DOHH2 (cell line): ENCODE data around the gene GKAP1.
"Not testable (repeated sequence)": the region's sequence is repeated elsewhere in the genome, so short reads cannot be mapped to it uniquely, and the experiment has no call there.

Experiments
- H3F3A ChIP-seq: fragments of 200-600 bp; sonication (generic), shearing (Covaris generic); 2 replicates; pipeline ENCODE4 v1.6.0; 2016; ENCODE audit warnings: antibody characterized with exemption, mild to moderate bottlenecking; ENCODE audit not compliant: control insufficient read depth, insufficient read depth
- H3K27ac ChIP-seq: fragments of 200-600 bp; sonication (generic); 2 replicates; pipeline ENCODE4 v1.5.1; 2014; ENCODE audit warnings: low read depth, mild to moderate bottlenecking, low read length, moderate library complexity
- H3K27me3 ChIP-seq: fragments of 200-600 bp; sonication (generic); 2 replicates; pipeline ENCODE4 v1.6.1; 2014; ENCODE audit warnings: mild to moderate bottlenecking, low read length, mixed read lengths; ENCODE audit not compliant: control insufficient read depth
- H3K36me3 ChIP-seq: fragments of 200-600 bp; sonication (generic); 2 replicates; pipeline ENCODE4 v1.6.1; 2014; ENCODE audit warnings: mild to moderate bottlenecking, low read length, moderate library complexity, mixed read lengths; ENCODE audit not compliant: control insufficient read depth
- H3K4me1 ChIP-seq: fragments of 200-600 bp; sonication (generic); 2 replicates; pipeline ENCODE4 v1.6.1; 2014; ENCODE audit warnings: mild to moderate bottlenecking, low read length, mixed read lengths; ENCODE audit not compliant: control insufficient read depth
- H3K4me2 ChIP-seq: fragments of 200-600 bp; sonication (generic); 2 replicates; pipeline ENCODE4 v1.6.0; 2014; ENCODE audit warnings: mild to moderate bottlenecking, low read length, moderate library complexity
- H3K4me3 ChIP-seq: fragments of 200-600 bp; sonication (generic); 2 replicates; pipeline ENCODE4 v1.5.1; 2014; ENCODE audit warnings: mild to moderate bottlenecking, low read length, mixed read lengths
- H3K79me2 ChIP-seq: fragments of 200-600 bp; sonication (generic); 2 replicates; pipeline ENCODE4 v1.6.1; 2014; ENCODE audit warnings: mild to moderate bottlenecking, low read length, mixed read lengths; ENCODE audit not compliant: control insufficient read depth
- H3K9me2 ChIP-seq: fragments of 200-600 bp; sonication (generic); replicated peaks from 2 replicates; pipeline ENCODE4 v1.6.1; 2014; ENCODE audit warnings: mild to moderate bottlenecking, low read length, mixed read lengths; ENCODE audit not compliant: control insufficient read depth
- H3K9me3 ChIP-seq: fragments of 200-600 bp; sonication (generic); 2 replicates; pipeline ENCODE4 v1.6.1; 2014; ENCODE audit warnings: antibody characterized with exemption, low read length, mixed read lengths; ENCODE audit not compliant: control insufficient read depth, insufficient read depth
- H4K20me1 ChIP-seq: fragments of 200-600 bp; sonication (generic); 2 replicates; pipeline ENCODE4 v1.6.0; 2014; ENCODE audit warnings: low read depth, mild to moderate bottlenecking, antibody characterized with exemption, low read length, moderate library complexity; ENCODE audit not compliant: control insufficient read depth, insufficient read depth
- CTCF ChIP-seq: fragments of 200-600 bp; sonication (generic); IDR thresholded peaks from one replicate; pipeline ENCODE4 v1.5.1; 2014; ENCODE audit warnings: antibody characterized with exemption, mild to moderate bottlenecking, low read depth, low read length; ENCODE audit not compliant: poor library complexity, severe bottlenecking
- EZH2phosphoT487 ChIP-seq: fragments of 200-600 bp; sonication (generic); IDR thresholded peaks from 2 replicates; pipeline ENCODE4 v1.6.1; 2017; ENCODE audit warnings: borderline replicate concordance, mild to moderate bottlenecking, antibody characterized with exemption, low read length, moderate library complexity, mixed read lengths

GKAP1 gene

DNA sequence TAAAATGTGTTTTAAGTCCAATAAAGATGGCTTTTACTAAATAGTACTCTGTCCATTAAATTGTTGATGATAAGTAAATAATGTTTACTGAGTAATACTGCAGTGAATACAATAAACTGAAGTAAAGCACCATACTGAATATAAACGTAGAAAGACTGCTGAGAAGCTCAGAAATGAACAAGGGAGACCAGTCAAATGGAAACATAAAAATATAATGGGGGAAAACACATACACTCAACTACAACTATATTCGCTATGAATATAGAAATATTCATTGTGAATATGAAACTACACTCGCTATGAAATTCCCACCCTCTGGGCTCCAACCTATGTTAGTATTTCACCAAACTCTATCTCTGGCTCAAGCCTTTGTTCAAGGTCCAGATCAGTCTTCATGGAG is 67.9 kb downstream of the GKAP1 start:
- Histone ChIP-seq H3K4me3 (no peak overlapping the region), H3K27ac (no peak overlapping the region), H3K27me3 (no peaks in the 10 kb centered on the region), H3K79me2 (no peaks in the 10 kb centered on the region), H3F3A (0 out of 2 replicates have a peak, but pooled peaks cover 2% of the 10 kb centered on the region), H3K9me3 (no peaks in the 10 kb centered on the region), H3K4me2 (no peak overlapping the region), H3K4me1 (peaks cover 10% of the 10 kb centered on the region), H3K9me2 (no peaks in the 10 kb centered on the region), H3K36me3 (no peaks in the 10 kb centered on the region), H4K20me1 (no peaks in the 10 kb centered on the region)
- TF ChIP-seq CTCF: no peak

DNA sequence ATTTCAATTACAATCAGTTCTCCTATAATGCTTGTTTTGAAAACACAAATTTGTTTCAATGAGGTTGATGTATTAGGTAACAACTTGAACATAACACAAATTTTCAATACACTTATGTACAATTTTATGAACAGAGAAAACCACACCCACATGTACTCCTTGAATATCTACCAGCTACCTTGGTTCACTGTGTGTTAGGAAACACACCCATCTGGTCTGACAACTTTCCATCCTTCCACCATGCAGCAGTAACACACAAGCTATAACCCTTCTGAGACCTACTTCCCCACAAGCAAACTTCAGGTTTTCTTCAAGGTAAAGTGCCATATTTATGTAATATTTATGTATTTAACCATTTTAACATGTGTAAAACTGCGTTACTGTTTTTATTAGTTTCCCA is 73.4 kb downstream of the GKAP1 start:
- no peak overlapping the region for H3K27ac ChIP-seq
- H3K4me1 ChIP-seq: no peaks in the 10 kb centered on the region
- no peaks in the 10 kb centered on the region for H3K27me3 ChIP-seq
- no peak for TF ChIP-seq CTCF
- TF ChIP-seq EZH2phosphoT487: no peak
- H4K20me1 ChIP-seq: no peaks in the 10 kb centered on the region
- no peaks in the 10 kb centered on the region for H3K9me3 ChIP-seq
- no peak overlapping the region for H3K4me3 ChIP-seq
- no peaks in the 10 kb centered on the region for H3K9me2 ChIP-seq
- no peaks in the 10 kb centered on the region for H3K79me2 ChIP-seq
- H3K36me3 ChIP-seq: no peaks in the 10 kb centered on the region
- 0 out of 2 replicates have a peak, but pooled peaks cover 2% of the 10 kb centered on the region for H3F3A ChIP-seq
- H3K4me2 ChIP-seq: no peak overlapping the region

GRCh38 chr9:83733739-83734138 is 83.8 kb downstream of the GKAP1 start:
- Histone ChIP-seq H3F3A (no peaks in the 10 kb centered on the region), H3K27me3 (no peaks in the 10 kb centered on the region), H3K27ac (no peak overlapping the region), H3K4me3 (no peak overlapping the region), H3K4me2 (no peak overlapping the region), H3K36me3 (no peaks in the 10 kb centered on the region), H3K79me2 (no peaks in the 10 kb centered on the region), H3K9me2 (no peaks in the 10 kb centered on the region), H4K20me1 (no peaks in the 10 kb centered on the region), H3K4me1 (peaks cover 9% of the 10 kb centered on the region), H3K9me3 (no peaks in the 10 kb centered on the region)
- no peak for TF ChIP-seq CTCF
- no peak for TF ChIP-seq EZH2phosphoT487

DNA sequence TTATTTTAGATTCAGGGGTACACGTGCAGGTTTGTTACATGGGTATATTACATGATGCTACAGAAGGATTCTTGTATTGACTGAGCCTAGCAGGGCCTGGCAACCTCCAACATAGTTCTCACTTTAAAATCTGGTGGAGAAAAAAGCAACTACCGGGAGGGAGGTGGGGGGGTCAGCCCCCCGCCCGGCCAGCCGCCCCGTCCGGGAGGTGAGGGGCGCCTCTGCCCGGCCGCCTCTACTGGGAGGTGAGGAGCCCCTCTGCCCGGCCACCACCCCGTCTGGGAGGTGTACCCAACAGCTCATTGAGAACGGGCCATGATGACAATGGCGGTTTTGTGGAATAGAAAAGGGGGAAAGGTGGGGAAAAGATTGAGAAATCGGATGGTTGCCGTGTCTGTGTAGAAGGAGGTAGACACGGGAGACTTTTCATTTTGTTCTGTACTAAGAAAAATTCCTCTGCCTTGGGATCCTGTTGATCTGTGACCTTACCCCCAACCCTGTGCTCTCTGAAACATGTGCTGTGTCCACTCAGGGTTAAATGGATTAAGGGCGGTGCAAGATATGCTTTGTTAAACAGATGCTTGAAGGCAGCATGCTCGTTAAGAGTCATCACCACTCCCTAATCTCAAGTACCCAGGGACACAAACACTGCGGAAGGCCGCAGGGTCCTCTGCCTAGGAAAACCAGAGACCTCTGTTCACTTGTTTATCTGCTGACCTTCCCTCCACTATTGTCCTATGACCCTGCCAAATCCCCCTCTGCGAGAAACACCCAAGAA is 88.8 kb downstream of the GKAP1 start:
- H3K4me2 ChIP-seq, H3K79me2 ChIP-seq, H3K4me3 ChIP-seq, H3F3A ChIP-seq, H3K9me2 ChIP-seq, H3K4me1 ChIP-seq, H3K27ac ChIP-seq, H3K9me3 ChIP-seq, H4K20me1 ChIP-seq, H3K36me3 ChIP-seq, H3K27me3 ChIP-seq: not testable (repeated sequence)
